SHP77 treated with DMSO at 0.1 percent for 48 hours (cell line): Measurements from ENCODE around the gene SPINT2.

Experiments used
- DNase-seq: peaks from one replicate; lab custom pipeline; 2025; lab: John Stamatoyannopoulos, UW

Gene SPINT2

DNA sequence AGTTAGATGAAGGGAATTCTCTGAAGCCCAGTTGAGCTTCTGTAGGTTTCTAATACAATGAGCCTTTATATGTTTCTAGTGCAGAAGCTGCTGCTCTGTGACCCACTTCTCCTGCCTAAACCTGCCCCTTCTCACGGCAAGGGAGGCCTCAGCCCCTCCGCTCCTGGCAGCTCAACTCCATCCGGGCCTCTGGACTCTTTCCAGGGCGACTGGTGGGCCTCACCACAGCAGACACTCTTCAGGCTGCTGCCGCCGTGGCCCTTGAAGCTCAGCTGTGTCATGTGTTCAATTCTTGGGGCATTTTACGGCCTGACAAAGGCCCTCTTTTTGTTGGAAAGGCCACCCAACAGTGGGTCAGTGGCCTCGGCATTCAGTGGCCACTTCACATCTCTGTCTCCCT lies 29.7 kb downstream of the SPINT2 start:
- no peak for DNase-seq

DNA sequence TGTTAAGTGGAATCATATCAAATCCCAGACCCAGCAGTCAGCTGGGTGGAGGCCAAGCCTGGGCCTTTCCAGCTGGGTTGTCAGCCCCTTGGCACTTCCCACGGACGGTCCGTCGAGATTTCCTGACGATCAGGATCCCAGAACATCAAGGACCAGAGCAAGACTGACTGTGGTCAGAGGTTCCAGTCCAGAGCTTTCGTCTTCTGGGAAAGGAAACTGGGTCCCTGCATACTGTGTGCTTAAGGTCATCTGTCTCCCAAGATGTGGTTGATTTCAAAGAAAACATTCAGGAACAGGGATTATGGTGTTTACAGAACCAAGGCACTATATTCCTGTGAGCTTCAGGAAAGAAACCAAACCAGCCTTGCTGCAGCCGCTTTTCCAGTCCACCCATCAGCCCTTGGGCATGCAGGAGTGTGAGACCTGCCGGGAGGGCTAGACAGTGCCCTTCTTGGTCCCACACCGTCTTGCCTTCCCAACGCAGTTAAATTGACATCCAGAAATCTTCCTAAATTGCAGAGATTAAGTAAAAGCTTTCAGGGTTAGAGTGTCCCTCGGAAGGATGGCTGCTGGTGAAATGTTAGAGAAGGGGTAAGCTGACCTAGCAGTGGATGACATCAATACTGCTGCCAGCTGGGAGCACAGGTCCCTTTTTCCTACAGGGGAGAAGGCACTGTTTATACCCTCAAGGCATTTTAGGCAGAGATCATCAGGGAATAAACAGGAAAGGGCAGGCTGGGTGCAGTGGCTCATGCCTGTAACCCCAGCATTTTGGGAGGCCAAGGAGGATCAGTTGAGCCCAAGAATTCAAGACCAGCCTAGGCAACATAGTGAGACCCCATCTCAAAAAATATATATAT lies 34.7 kb downstream of the SPINT2 start:
- DNase-seq, result no peak

DNA sequence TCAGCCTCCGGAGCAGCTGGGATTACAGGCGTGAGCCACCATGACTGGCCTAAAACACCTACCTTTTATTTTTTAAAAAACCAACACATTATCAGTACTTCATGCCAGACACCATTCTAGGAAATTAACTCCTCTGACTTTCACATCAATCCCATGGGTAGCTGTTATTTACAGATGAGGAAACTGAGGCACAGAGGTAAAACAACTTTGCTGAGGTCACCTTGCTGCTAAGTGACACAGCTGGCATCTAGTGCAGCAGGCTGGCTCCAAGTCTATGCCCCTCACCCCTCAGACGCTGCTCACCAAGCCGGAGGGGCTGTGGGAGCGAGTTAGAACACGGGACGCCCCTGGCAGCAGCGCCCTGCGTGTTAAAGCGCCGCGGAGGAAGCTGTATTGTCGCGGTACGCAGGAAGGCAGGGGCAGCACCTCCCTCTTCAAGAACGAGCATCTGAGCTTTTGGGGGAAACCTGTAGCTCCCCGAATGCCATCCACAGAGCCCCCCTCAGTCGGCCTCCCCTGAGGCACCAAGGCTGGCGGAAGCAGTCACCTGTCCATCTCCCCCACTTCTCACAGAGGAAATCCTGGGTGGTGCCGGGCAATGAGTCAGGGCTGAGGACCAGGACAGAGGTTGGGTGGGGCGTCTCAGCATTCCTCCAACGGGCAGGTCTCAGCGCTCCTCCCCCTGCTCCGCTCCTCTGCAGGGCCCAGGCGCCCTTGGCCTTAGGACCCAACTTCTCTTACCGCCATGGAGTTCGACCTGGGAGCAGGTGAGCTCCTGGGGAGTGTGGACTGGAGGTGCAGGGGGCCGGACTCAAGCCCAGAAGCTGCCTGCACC lies 39.4 kb downstream of the SPINT2 start, which contains the start of gene C19orf33:
C19orf33 (plus strand) TSS at position 735 of the 835 bp plus-strand sequence; CDS start at position 746, 11 bp downstream.
- no peak for DNase-seq

DNA sequence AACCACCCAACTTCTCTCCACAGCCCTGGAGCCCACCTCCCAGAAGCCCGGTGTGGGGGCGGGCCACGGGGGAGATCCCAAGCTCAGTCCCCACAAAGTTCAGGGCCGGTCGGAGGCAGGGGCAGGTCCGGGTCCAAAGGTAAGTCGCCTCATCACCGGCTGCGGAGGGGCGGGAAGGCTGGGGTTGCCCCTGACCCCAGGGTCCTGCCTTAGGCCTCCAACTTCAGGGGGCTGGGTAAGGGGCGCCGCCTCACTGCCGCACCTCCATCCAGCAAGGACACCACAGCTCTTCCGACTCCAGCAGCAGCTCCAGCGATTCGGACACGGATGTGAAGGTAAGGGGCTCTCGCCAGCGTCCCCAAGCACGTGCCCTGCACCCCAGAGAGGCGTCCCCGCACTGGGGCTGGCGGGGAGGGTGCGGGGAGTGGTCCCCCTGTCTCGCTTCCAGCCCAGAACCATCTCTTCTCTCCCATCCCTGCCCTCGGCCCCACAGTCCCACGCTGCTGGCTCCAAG lies 40.0 kb downstream of the SPINT2 start:
- DNase-seq, result no peak

DNA sequence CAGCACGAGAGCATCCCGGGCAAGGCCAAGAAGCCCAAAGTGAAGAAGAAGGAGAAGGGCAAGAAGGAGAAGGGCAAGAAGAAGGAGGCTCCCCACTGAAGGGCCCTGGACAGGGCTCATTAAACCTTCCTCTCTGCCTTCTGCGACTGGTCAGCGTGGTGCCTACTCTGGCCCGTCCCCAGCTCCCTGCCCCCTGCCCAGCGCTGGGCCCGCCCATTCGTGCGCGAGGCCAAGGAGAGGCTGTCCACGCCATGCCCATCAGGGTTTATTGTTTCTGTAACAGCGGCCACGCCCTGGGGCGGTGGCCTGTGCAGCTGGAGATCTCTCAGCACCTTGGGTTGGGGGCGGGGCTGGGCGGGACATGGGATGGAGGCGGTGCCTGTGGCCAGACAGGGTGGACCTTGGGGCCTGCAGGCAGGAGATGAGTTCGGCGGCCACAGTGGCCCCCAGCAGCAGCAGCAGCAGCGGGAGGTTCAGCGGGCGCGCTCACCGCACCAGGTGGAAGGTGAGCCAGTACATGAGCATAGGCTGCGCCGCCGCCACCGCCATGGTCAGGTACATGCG lies 40.6 kb downstream of the SPINT2 start:
- DNase-seq, result no peak

DNA sequence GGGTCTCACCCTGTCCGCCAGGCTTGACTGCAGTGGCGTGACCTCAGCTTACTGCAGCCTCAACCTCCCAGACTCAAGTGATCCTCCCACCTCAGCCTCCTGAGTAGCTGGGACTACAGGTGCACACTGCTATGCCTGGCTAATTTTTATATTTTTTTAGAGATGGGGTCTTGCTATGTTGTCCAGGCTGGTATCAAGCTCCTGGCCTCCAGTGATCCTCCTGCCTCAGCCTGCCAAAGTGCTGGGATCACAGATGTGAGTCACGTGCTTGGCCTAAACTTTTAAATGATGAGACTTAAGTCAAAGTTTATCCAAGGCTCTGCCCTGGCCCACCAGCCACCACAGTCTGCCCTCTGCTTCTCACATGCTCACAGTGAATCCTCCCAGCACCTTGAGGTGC lies 41.9 kb downstream of the SPINT2 start:
- DNase-seq, result no peak

DNA sequence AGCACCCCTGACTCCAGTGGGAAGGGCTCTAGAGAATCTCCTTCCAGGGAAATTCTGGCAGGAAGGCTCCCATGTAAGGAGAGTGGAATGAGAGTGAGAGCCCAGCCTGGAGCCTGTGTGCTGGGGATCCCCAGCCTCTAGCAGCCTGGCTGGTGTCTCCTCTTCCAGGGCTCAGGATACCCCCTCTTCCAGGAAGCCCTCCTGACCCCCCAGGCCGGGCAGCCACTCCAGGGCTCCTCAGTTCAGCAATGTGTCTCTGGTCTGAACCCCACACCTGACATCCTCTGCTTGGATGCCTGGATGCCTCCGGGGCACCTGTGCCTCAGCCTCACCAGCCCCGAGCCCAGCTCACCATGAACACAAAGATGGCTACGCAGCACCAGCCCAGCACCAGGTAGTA lies 42.7 kb downstream of the SPINT2 start:
- DNase-seq, result no peak

DNA sequence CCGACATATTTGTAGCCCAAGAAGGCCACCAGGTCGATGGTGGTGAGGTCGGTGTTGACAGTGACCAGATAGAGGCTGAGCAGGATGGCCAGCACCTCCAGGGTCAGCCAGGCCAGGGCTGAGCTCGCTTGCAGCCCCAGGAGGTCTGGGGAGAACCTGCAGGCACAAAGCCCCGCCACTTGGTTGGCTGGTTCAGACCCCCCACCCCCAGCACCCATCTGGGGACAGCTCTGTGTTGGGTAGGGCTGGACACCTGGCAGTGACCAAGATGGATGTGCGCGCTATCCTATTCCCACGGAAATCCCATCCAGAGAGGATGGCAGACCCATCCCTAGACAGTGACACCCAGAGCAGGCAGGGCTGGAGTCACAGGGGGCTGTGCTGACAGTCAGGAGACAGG lies 43.2 kb downstream of the SPINT2 start:
- no peak for DNase-seq

DNA sequence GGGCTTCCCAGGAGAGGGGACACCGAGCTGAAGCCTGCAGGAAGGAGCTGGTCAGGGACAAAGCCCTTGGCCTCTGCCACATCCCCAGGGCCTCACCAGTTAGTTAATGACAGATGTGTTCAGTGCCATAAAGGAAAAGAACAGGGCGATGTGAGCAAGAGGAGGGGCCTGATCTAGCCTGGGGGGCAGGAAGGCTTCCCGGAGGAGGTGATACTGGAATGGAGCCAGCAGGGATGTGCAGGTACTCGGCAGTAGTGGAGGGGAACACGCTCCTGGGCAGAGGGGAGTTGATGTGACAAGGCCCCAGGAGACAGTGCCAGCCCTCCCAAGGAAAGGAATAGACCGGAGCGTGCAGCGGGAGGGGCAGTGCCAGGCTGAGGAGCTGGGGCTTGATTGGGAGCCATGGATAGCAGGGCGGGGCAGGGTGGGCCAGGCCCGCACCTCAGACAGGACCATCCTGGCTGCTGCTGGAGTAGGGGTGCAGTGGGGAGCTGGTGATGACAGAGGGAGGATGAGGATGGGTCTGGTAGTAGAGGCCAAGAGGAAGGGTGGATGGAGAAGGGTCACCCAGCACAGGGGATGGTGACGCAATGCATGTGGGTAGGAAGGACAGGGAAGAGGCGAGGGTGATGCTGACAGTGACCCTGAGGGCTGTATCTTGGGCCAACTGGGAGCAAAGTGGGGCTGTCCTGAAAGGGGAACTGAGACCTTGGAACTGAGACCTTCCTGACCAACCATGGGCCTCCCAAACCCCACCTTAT lies 43.8 kb downstream of the SPINT2 start:
- DNase-seq, result no peak

DNA sequence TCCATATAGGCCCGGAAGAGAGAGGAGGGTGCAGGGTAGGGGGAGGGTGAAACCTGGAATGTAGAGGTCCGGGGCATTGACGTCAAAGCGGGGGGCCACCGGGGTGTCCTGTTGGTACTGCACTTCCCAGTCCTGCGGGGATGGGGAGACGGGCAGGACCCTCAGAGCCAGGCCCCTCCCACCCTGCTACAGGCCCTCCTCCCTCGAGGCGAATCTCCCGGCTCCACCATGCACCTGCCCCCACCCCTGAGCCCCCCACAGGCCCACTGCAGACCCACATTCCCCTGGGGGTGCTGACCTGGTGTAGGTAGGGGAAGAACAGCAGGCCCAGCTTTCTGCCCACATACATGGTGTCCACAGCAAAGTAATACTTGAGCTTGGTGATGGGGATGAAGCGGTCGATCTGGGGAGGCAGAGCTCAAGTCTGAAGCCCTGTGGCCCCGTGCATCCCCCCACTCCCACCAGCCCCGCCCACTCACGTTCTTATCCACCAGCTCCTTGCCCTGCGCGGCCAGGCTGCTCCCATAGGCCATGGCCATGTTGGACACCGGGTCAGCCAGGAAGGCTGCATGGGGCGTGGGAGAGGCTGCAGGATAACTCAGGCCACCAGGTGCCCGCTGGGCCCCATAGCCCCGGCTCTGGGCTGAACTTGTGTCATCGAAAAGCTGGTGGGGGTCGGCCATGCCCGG lies 44.7 kb downstream of the SPINT2 start:
- no peak for DNase-seq

DNA sequence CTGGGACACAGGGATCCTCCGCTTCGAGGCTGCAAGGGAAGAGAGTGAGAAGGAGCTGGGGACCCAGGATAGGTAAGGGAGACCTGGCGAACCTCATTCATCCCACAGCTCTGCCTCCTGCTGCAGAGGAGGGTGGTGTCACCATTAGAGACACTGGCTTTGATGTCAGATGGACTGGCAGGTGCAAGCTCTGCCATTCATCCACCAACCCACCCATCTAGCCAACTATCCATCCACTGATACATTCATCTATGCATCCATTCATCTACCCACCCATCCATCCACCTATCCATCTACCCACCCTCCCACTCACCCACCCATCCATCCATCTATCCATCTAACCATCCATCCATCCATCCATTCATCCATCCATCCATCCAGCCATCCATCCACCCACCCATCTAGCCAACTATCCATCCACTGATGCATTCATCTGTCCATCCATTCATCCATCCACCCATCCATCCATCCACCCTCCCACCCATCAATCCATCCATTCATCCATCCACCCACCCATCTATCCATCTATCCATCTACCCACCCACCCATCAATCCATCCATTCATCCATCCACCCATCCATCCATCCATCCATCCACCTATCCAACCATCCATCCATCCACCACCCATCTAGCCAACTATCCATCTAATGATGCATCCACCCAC lies 45.4 kb downstream of the SPINT2 start:
- DNase-seq, result no peak

DNA sequence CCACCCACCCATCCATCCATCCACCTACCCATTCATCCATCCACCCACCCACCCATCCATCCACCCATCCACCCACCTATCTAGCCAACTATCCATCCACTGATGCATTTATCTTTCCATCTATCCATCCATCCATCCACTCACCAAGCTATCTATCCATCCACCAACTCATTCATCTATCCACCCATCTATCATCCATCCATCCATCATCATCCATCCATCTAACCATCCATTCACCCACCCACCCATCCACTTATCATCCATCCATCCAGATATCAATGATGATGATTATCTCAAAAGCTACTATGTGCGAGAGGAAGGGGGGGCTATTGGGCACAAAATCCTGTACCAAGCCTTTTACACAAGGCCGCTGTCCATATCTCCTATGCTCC lies 45.9 kb downstream of the SPINT2 start:
- DNase-seq, result no peak

DNA sequence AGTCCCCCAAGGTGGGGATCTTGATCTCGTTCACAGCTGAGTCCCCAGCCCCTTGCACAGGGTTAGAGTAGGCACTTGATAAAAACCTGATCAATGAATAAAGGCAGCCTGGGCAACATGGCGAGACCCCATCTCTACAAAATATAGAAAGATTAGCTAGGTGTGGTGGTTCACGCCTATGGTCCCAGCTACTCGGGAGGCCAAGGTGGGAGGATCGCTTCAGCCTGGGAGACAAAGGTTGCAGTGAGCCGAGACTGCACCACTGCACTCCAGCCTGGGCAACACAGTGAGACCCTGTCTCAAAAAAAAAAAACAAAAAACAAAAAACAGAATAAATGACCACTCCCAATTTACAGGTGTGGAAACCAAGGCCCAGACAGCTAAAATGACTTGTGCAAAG lies 46.6 kb downstream of the SPINT2 start:
- no peak for DNase-seq

DNA sequence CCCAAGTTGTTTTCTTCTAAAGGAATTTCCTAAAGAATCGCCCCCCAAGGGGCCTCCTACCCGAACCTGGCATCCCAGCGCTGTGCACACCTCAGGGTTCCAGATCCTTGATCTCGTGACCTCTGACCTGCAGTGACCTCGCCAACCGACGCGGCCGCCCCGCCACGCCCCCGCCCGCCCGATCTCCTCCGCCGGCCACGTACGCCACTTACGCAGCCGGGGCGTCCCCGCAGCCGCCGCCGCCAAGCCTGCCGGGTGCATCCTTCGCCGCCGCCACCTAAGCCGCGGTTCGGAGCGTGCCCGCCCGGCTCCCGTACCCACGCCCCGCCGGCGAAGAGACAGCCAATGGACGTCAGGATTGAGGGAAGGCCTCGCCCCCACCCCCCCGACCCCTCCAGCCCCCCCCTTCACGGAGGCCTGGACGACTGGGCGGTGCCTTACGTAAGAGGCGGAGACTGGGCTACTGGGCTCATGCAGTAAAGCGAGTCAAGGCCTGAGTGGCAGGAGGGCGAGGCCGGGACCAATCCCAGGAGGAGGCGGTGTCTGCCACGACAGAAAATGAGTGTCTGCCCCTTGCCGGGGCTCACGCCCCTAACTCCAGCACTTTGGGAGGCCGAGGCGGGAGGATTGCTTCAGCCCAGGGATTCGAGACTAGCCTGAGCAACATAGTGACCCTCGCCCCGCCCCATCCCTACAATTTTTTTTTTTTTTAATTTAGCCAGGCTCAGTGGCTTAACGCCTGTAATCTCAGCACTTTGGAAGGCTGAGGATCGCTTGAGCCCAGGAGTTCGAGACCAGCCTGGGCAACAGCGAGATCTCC lies 51.5 kb downstream of the SPINT2 start, which contains the start of gene YIF1B:
YIF1B (minus strand) TSS at position 291 of the 820 bp plus-strand sequence; CDS start at position 261, 30 bp downstream.
- peak; percentile 99 for DNase-seq

DNA sequence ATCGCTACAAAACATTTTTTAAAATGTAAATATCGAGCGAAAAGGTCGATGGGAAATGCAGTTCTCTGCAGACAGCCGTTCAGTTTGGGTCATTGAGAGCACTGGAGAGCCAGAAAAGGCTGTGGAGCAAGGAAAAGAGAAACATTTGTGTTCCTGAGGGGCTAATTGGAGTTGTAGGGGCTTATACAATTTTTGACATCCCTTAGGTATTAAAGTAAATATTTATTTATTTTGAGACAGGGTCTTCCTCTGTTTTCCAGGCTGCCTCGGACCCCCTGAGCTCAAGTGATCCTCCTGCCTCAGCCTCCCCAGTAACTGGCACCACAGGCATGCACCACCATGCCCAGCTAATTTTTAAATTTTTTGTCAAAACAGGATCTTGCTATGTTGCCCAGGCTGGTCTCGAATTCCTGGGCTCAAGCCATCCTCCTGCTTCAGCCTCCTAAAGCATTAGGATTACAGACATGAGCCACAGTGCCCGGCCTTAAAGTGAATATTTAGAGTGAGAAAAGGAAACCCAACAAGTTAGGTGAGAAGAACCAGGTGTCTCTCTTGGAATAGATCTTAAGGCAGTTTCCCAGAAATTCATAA lies 52.2 kb downstream of the SPINT2 start:
- DNase-seq, result no peak

DNA sequence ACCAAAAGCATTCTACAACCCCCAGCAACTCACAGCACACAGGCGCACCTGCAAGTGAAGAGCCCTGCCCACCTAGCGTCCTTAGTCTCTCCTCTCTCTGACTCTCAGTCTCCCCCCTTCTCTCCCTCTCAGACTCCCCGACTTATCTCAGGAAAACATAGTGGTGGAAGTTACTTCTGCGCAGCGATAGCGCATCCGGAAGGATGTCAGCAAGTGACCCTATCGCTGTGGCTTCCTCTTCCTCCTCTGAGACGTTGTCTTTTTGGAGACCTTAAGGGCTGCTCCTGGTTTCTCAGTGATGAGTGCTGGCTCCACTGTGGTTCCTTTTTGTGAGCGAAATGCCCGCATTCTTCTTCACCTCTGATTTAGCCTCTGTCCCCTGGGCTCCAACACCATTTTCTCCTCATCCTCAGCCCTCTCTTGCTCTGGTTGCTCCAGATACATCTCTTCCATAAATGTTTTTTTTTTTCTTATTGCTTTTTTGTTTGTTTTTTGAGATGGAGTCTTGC lies 52.8 kb downstream of the SPINT2 start:
- no peak for DNase-seq

DNA sequence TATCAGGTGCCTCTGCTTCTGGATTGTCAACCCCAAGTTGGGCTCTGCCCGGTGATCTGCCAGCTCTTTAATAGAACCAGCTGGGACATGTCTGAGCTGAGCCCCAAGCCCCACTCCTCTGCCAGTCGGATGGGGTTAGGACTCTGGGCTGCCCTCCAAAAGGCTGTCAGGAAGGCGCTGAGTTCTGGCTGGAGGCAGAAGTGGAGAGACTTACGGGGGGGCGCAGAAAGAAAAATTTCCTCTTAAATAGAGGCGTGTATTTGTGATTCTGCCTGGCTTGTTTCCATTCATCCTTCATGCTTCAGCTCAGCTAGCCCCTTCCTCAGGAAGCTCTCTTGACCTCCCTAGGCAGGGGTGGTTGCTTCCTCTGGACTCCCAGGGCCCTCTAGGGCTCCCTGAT lies 54.3 kb downstream of the SPINT2 start:
- DNase-seq, result no peak

DNA sequence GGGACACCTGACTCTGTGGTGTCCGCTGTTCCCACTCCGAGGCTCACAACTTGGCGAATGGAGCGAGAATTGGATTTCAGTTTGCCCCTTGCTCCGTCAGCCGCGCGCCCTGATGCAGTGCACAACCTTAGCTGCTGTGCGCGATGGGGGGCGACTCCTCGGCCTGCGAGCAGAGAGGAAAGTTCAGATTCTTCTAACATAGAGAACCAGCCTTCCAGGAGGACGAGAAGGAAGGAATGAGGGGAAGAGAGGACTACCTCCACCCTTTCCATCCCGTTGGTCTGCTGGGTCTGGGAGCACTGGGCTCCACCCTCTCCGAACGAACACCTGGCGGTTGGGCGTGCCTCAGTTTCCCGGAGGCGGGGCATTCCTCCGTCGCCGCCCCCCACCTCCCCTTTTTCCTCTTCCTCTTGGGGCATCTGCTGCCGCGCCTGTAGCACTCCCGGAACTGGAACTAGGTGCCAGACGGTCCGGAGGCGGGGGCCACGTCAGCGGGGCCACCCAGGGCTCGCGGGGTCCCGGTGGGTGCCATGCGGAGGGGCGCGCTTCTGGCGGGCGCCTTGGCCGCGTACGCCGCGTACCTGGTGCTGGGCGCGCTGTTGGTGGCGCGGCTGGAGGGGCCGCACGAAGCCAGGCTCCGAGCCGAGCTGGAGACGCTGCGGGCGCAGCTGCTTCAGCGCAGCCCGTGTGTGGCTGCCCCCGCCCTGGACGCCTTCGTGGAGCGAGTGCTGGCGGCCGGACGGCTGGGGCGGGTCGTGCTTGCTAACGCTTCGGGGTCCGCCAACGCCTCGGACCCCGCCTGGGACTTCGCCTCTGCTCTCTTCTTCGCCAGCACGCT lies 55.3 kb downstream of the SPINT2 start, which contains the start of gene KCNK6:
KCNK6 (plus strand) TSS at position 425 of the 838 bp plus-strand sequence; CDS start at position 531, 106 bp downstream.
- DNase-seq, result no peak
